AG10803 (cell line): ENCODE data around the gene TMEM41B.
A peak's percentile ranks its signal among the peaks of the same experiment; 100 is the strongest.
"Not testable (repeated sequence)": the region's sequence is repeated elsewhere in the genome, so short reads cannot be mapped to it uniquely, and the experiment has no call there.

ENCODE experiments used
- DNase-seq: peaks from one replicate; pipeline ENCODE4 v3.0.0; 2010; ENCODE audit warnings: low read depth
- H3K4me3 ChIP-seq: 2 replicates; pipeline ENCODE4 v1.5.1; 2011; ENCODE audit warnings: mild to moderate bottlenecking, low read length, control low read depth
- CTCF ChIP-seq: conservative IDR thresholded peaks from 2 replicates; pipeline ENCODE4 v1.5.1; 2011; ENCODE audit warnings: mild to moderate bottlenecking, low read length, control low read depth, inconsistent platforms

Gene TMEM41B

DNA sequence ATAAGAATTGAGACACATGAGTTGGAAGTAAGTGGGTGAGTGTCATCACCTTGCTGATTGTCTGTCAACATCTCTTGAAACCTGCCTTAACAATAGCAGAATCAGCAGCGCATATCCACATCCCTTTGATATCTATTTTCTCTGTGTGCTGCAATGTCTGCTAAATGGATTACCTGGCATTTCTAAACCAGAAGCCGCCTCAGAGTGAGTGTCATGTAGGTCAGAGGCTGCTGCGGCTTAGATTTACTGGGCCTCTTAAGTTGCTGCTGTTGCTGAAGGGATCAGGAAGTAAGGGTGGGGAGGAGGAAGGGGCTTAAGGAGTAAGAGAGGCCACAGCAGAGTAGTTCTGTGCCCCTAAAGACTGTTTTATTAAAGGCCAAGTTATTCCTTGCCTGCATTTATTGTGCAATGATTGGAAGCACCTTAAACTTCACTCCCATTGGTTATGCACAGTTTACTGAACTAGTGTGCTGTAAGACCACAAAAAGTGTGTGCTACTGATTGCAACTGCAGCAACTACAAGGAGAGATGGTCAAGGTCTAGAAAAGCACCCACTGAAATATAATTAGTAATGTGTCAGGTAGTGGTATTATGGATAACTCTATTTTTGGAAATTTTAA, 29.8 kb upstream of the TMEM41B start:
- no peak for DNase-seq
- TF ChIP-seq CTCF: no peak
- no peak overlapping the region for H3K4me3 ChIP-seq

- DNase-seq: no peak
- no peak for TF ChIP-seq CTCF
- H3K4me3 ChIP-seq: no peak overlapping the region
These were observed 27.3 kb upstream of the TMEM41B start for GRCh38 chr11:9341638-9342178.

GRCh38 chr11:9332655-9333054, 18.3 kb upstream of the TMEM41B start:
- TF ChIP-seq CTCF: no peak
- no peak overlapping the region for H3K4me3 ChIP-seq
- DNase-seq: peak; percentile 36

- peak overlapping the region; percentile 50 for H3K4me3 ChIP-seq
- peak; percentile 97 for DNase-seq
- no peak for TF ChIP-seq CTCF
These were observed 16.3 kb upstream of the TMEM41B start for GRCh38 chr11:9330387-9331384.

GRCh38 chr11:9320047-9320446, 5.7 kb upstream of the TMEM41B start:
- no peak for DNase-seq
- no peak overlapping the region for H3K4me3 ChIP-seq

GRCh38 chr11:9319377-9320001, 5.1 kb upstream of the TMEM41B start:
- not testable (repeated sequence) for DNase-seq, H3K4me3 ChIP-seq

More at GRCh38 chr11:9320047-9320446, 5.7 kb upstream of the TMEM41B start:
- TF ChIP-seq CTCF: no peak

GRCh38 chr11:9318442-9319376, 4.3 kb upstream of the TMEM41B start:
- DNase-seq, H3K4me3 ChIP-seq: not testable (repeated sequence)
